ENCODE measurements around the gene RIMS4. TPM values are rescaled to one million over a fixed set of nuclear protein-coding genes. Genes with fewer than 3 reads are reported as not detected.

The RIMS4 gene
- total and polyA plus RNA-seq, 10 of the 15 experiments (the other 5 are each of a cell fraction or from before 2014, with no cell fraction given): under 0.01 to 0.07 (median 0.05) TPM; not detected in 5

- TF ChIP-seq IRF5 (IDR thresholded peaks at IDR 0.05; ENCODE audit: borderline replicate concordance) (no peak), RUNX3 (IDR thresholded peaks at IDR 0.05; ENCODE audit: low read length) (no peak), ESRRA (IDR thresholded peaks at IDR 0.05; ENCODE audit: low read length) (no peak), E2F4 (IDR thresholded peaks at IDR 0.05; ENCODE audit: low read depth, low read length) (no peak), MTA2 (IDR thresholded peaks at IDR 0.05; ENCODE audit: low read depth) (no peak)
Observed at GRCh38 chr20:44701858-44702256, 108.5 kb downstream of the RIMS4 start (continued).

Other genes starting within 250 kb of the RIMS4 start
Only the 7 nearest of the 8 such genes appear.
- gene ADA, start 158.8 kb downstream of the RIMS4 start, total RNA-seq (2014; rRNA removed): 74.6 and 78.6 TPM in 2 replicates
- 69.1 and 69.5 TPM in 2 replicates for gene ADA, start 158.8 kb downstream of the RIMS4 start, total RNA-seq (2014; rRNA removed; fragmentation: Illumina TruSeq; extraction: Trizol)
- 99.0 and 105 TPM in 2 replicates for gene ADA, start 158.8 kb downstream of the RIMS4 start, total RNA-seq (2021)
- gene ADA, start 158.8 kb downstream of the RIMS4 start, polyA plus RNA-seq (2011; rRNA removed): 88.9 and 129 TPM in 2 replicates
- gene ADA, start 158.8 kb downstream of the RIMS4 start, polyA plus RNA-seq (2014; fragmentation: Illumina TruSeq; extraction: Trizol): 71.6 and 82.7 TPM in 2 replicates
- gene ADA, start 158.8 kb downstream of the RIMS4 start, polyA plus RNA-seq (2014; fragmentation: Nextera tagmentation; extraction: Ambion mirVana): 10 to 100 TPM; 40.9 to 70.6 TPM
- gene ADA, start 158.8 kb downstream of the RIMS4 start, polyA plus RNA-seq (2014; rRNA removed): 122 and 125 TPM in 2 replicates
- 100 to 1,000 TPM; 189 to 217 TPM for gene ADA, start 158.8 kb downstream of the RIMS4 start, polyA plus RNA-seq (2016; fragmentation: Nextera tagmentation; extraction: Ambion mirVana)
- not detected in 2 replicates for gene CCN5, start 95.2 kb downstream of the RIMS4 start, total RNA-seq (2014; rRNA removed)
- not detected in 2 replicates for gene CCN5, start 95.2 kb downstream of the RIMS4 start, total RNA-seq (2014; rRNA removed; fragmentation: Illumina TruSeq; extraction: Trizol)
- 0.15 TPM in 1 of 2 replicates, not detected in the other for gene CCN5, start 95.2 kb downstream of the RIMS4 start, total RNA-seq (2021)
- not detected in 2 replicates for gene CCN5, start 95.2 kb downstream of the RIMS4 start, polyA plus RNA-seq (2011; rRNA removed)
- gene CCN5, start 95.2 kb downstream of the RIMS4 start, polyA plus RNA-seq (2014; fragmentation: Illumina TruSeq; extraction: Trizol): not detected in 2 replicates
- gene CCN5, start 95.2 kb downstream of the RIMS4 start, polyA plus RNA-seq (2014; fragmentation: Nextera tagmentation; extraction: Ambion mirVana): not detected
- not detected in 2 replicates for gene CCN5, start 95.2 kb downstream of the RIMS4 start, polyA plus RNA-seq (2014; rRNA removed)
- gene CCN5, start 95.2 kb downstream of the RIMS4 start, polyA plus RNA-seq (2016; fragmentation: Nextera tagmentation; extraction: Ambion mirVana): under 1 TPM in 1 of 2 experiments, not detected in 1; 0.14 TPM
- gene KCNK15, start 64.7 kb downstream of the RIMS4 start, total RNA-seq (2014; rRNA removed): not detected in 2 replicates
- not detected in 2 replicates for gene KCNK15, start 64.7 kb downstream of the RIMS4 start, total RNA-seq (2014; rRNA removed; fragmentation: Illumina TruSeq; extraction: Trizol)
- not detected in 2 replicates for gene KCNK15, start 64.7 kb downstream of the RIMS4 start, total RNA-seq (2021)
- gene KCNK15, start 64.7 kb downstream of the RIMS4 start, polyA plus RNA-seq (2011; rRNA removed): not detected in 2 replicates
- gene KCNK15, start 64.7 kb downstream of the RIMS4 start, polyA plus RNA-seq (2014; fragmentation: Illumina TruSeq; extraction: Trizol): not detected in 2 replicates
- not detected for gene KCNK15, start 64.7 kb downstream of the RIMS4 start, polyA plus RNA-seq (2014; fragmentation: Nextera tagmentation; extraction: Ambion mirVana)
- gene KCNK15, start 64.7 kb downstream of the RIMS4 start, polyA plus RNA-seq (2014; rRNA removed): not detected in 2 replicates
- gene KCNK15, start 64.7 kb downstream of the RIMS4 start, polyA plus RNA-seq (2016; fragmentation: Nextera tagmentation; extraction: Ambion mirVana): not detected
- gene YWHAB, start 75.2 kb upstream of the RIMS4 start, total RNA-seq (2014; rRNA removed): 63.5 and 73.2 TPM in 2 replicates
- gene YWHAB, start 75.2 kb upstream of the RIMS4 start, total RNA-seq (2014; rRNA removed; fragmentation: Illumina TruSeq; extraction: Trizol): 81.9 and 84.6 TPM in 2 replicates
- gene YWHAB, start 75.2 kb upstream of the RIMS4 start, total RNA-seq (2021): 185 and 195 TPM in 2 replicates
- gene YWHAB, start 75.2 kb upstream of the RIMS4 start, polyA plus RNA-seq (2011; rRNA removed): 99.1 and 111 TPM in 2 replicates
- 170 and 195 TPM in 2 replicates for gene YWHAB, start 75.2 kb upstream of the RIMS4 start, polyA plus RNA-seq (2014; fragmentation: Illumina TruSeq; extraction: Trizol)
- 100 to 1,000 TPM; 136 to 153 TPM for gene YWHAB, start 75.2 kb upstream of the RIMS4 start, polyA plus RNA-seq (2014; fragmentation: Nextera tagmentation; extraction: Ambion mirVana)
- 76.9 and 77.5 TPM in 2 replicates for gene YWHAB, start 75.2 kb upstream of the RIMS4 start, polyA plus RNA-seq (2014; rRNA removed)
- gene YWHAB, start 75.2 kb upstream of the RIMS4 start, polyA plus RNA-seq (2016; fragmentation: Nextera tagmentation; extraction: Ambion mirVana): 100 to 1,000 TPM; 307 to 323 TPM
- gene PABPC1L, start 99.5 kb upstream of the RIMS4 start, total RNA-seq (2014; rRNA removed): 9.8 and 14.2 TPM in 2 replicates
- gene PABPC1L, start 99.5 kb upstream of the RIMS4 start, total RNA-seq (2014; rRNA removed; fragmentation: Illumina TruSeq; extraction: Trizol): 9.5 and 11.1 TPM in 2 replicates
- 29.0 and 35.0 TPM in 2 replicates for gene PABPC1L, start 99.5 kb upstream of the RIMS4 start, total RNA-seq (2021)
- 57.7 and 66.8 TPM in 2 replicates for gene PABPC1L, start 99.5 kb upstream of the RIMS4 start, polyA plus RNA-seq (2011; rRNA removed)
- gene PABPC1L, start 99.5 kb upstream of the RIMS4 start, polyA plus RNA-seq (2014; fragmentation: Illumina TruSeq; extraction: Trizol): 20.8 and 31.7 TPM in 2 replicates
- 1 to 10 TPM; 6.1 to 7.1 TPM for gene PABPC1L, start 99.5 kb upstream of the RIMS4 start, polyA plus RNA-seq (2014; fragmentation: Nextera tagmentation; extraction: Ambion mirVana)
- gene PABPC1L, start 99.5 kb upstream of the RIMS4 start, polyA plus RNA-seq (2014; rRNA removed): 60.8 and 69.2 TPM in 2 replicates
- gene PABPC1L, start 99.5 kb upstream of the RIMS4 start, polyA plus RNA-seq (2016; fragmentation: Nextera tagmentation; extraction: Ambion mirVana): 1 to 10 TPM; 7.8 to 8.6 TPM
- gene TOMM34, start 149.9 kb upstream of the RIMS4 start, total RNA-seq (2014; rRNA removed): 47.3 and 49.1 TPM in 2 replicates
- gene TOMM34, start 149.9 kb upstream of the RIMS4 start, total RNA-seq (2014; rRNA removed; fragmentation: Illumina TruSeq; extraction: Trizol): 27.2 and 28.3 TPM in 2 replicates
- gene TOMM34, start 149.9 kb upstream of the RIMS4 start, total RNA-seq (2021): 37.1 and 37.9 TPM in 2 replicates
- gene TOMM34, start 149.9 kb upstream of the RIMS4 start, polyA plus RNA-seq (2011; rRNA removed): 30.0 and 44.0 TPM in 2 replicates
- gene TOMM34, start 149.9 kb upstream of the RIMS4 start, polyA plus RNA-seq (2014; fragmentation: Illumina TruSeq; extraction: Trizol): 42.1 and 53.7 TPM in 2 replicates
- gene TOMM34, start 149.9 kb upstream of the RIMS4 start, polyA plus RNA-seq (2014; fragmentation: Nextera tagmentation; extraction: Ambion mirVana): 10 to 100 TPM; 14.0 to 24.5 TPM
- gene TOMM34, start 149.9 kb upstream of the RIMS4 start, polyA plus RNA-seq (2014; rRNA removed): 43.7 and 43.8 TPM in 2 replicates
- 10 to 100 TPM; 68.2 to 73.8 TPM for gene TOMM34, start 149.9 kb upstream of the RIMS4 start, polyA plus RNA-seq (2016; fragmentation: Nextera tagmentation; extraction: Ambion mirVana)
- gene STK4, start 156.0 kb upstream of the RIMS4 start, total RNA-seq (2014; rRNA removed): 86.8 and 97.8 TPM in 2 replicates
- gene STK4, start 156.0 kb upstream of the RIMS4 start, total RNA-seq (2014; rRNA removed; fragmentation: Illumina TruSeq; extraction: Trizol): 107 and 108 TPM in 2 replicates
- gene STK4, start 156.0 kb upstream of the RIMS4 start, total RNA-seq (2021): 96.2 and 101 TPM in 2 replicates
- gene STK4, start 156.0 kb upstream of the RIMS4 start, polyA plus RNA-seq (2011; rRNA removed): 92.6 and 122 TPM in 2 replicates
- gene STK4, start 156.0 kb upstream of the RIMS4 start, polyA plus RNA-seq (2014; fragmentation: Illumina TruSeq; extraction: Trizol): 84.9 and 101 TPM in 2 replicates
- 10 to 100 TPM; 24.0 to 51.4 TPM for gene STK4, start 156.0 kb upstream of the RIMS4 start, polyA plus RNA-seq (2014; fragmentation: Nextera tagmentation; extraction: Ambion mirVana)
- 59.8 and 68.0 TPM in 2 replicates for gene STK4, start 156.0 kb upstream of the RIMS4 start, polyA plus RNA-seq (2014; rRNA removed)
- 100 to 1,000 TPM; 123 to 135 TPM for gene STK4, start 156.0 kb upstream of the RIMS4 start, polyA plus RNA-seq (2016; fragmentation: Nextera tagmentation; extraction: Ambion mirVana)